Measurements from ENCODE around the gene CHST13.

DNA sequence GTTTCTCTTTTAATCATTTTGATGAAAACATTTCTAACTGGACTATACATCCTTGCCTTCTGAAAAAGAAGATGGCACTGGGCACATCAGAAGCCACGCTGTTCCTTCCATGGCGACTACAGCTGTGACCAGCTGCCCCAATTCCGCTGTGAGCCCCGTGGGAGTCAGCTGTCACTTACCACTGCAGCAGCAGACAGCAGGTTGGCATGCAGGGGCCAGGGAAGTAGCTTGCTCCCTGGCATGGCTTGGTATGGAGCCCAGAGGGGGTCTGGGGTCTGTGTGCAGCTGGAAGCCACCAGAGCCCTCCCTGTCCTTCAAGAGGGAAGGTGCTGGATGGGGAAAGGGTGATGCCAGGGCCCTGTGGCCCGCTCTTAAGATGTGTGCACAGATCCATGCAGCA, 43.7 kb upstream of the CHST13 start:
- TF ChIP-seq, protein P1, sequence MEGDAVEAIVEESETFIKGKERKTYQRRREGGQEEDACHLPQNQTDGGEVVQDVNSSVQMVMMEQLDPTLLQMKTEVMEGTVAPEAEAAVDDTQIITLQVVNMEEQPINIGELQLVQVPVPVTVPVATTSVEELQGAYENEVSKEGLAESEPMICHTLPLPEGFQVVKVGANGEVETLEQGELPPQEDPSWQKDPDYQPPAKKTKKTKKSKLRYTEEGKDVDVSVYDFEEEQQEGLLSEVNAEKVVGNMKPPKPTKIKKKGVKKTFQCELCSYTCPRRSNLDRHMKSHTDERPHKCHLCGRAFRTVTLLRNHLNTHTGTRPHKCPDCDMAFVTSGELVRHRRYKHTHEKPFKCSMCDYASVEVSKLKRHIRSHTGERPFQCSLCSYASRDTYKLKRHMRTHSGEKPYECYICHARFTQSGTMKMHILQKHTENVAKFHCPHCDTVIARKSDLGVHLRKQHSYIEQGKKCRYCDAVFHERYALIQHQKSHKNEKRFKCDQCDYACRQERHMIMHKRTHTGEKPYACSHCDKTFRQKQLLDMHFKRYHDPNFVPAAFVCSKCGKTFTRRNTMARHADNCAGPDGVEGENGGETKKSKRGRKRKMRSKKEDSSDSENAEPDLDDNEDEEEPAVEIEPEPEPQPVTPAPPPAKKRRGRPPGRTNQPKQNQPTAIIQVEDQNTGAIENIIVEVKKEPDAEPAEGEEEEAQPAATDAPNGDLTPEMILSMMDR (IDR thresholded peaks at IDR 0.05; ENCODE audit: borderline replicate concordance, extremely low read depth, low read length, poor library complexity, severe bottlenecking): no peak
- no peak for TF ChIP-seq EZH2 (IDR thresholded peaks at IDR 0.05; ENCODE audit: borderline replicate concordance, low read depth, low read length, severe bottlenecking)
